Liver (tissue), 9 donors: ENCODE data around the gene NCOR1. TPM values are rescaled to one million over a fixed set of nuclear protein-coding genes. Genes with fewer than 3 reads are reported as not detected.

Source experiments
- DNase-seq: peaks from one replicate; pipeline ENCODE4 v3.0.0-alpha.2; 2017; ENCODE audit warnings: low spot score
- H3K27ac ChIP-seq, 2 donors: one replicate each; pipeline ENCODE4 v1.7.0; 2013; ENCODE audit warnings: inconsistent platforms in 2 of 2, low read length in 2 of 2, control low read depth in 1 of 2, low read depth in 1 of 2, mild to moderate bottlenecking in 1 of 2
- H3K27me3 ChIP-seq, 4 donors: one replicate each; pipeline versions ENCODE4 v1.6.1 to v1.7.0; 2013; ENCODE audit warnings: low read length in 3 of 4, inconsistent platforms in 1 of 4, mild to moderate bottlenecking in 1 of 4, moderate library complexity in 1 of 4; ENCODE audit not compliant: control insufficient read depth in 4 of 4, insufficient read depth in 4 of 4
- H3K36me3 ChIP-seq, 4 donors: one replicate each; pipeline versions ENCODE4 v1.6.1 to v1.7.0; 2013; ENCODE audit warnings: low read length in 3 of 4, mild to moderate bottlenecking in 3 of 4, low read depth in 1 of 4, moderate library complexity in 1 of 4; ENCODE audit not compliant: control insufficient read depth in 4 of 4, insufficient read depth in 3 of 4
- H3K4me1 ChIP-seq, 4 donors: one replicate each; pipeline versions ENCODE4 v1.6.1 to v1.7.0; 2013; ENCODE audit warnings: low read length in 3 of 4, mild to moderate bottlenecking in 3 of 4, moderate library complexity in 1 of 4; ENCODE audit not compliant: control insufficient read depth in 4 of 4, insufficient read depth in 4 of 4
- H3K4me3 ChIP-seq, 3 donors: one replicate each; pipeline versions ENCODE4 v1.6.1 to v1.7.0; 2013; ENCODE audit warnings: low read length in 3 of 3, control low read depth in 1 of 3, low read depth in 1 of 3, mild to moderate bottlenecking in 1 of 3
- H3K9ac ChIP-seq, 2 donors: one replicate each; pipeline ENCODE4 v1.7.0; 2013; ENCODE audit warnings: low read length in 2 of 2, mild to moderate bottlenecking in 2 of 2, moderate library complexity in 2 of 2, control low read depth in 1 of 2, low read depth in 1 of 2
- H3K9me3 ChIP-seq, 4 donors: one replicate each; pipeline versions ENCODE4 v1.6.1 to v1.7.0; 2013; ENCODE audit warnings: low read length in 3 of 4; ENCODE audit not compliant: control insufficient read depth in 4 of 4
- EGR1 ChIP-seq, 2 donors: IDR thresholded peaks; 2 replicates each; pipeline ENCODE4 v1.6.1; 2016 to 2018; ENCODE audit warnings: antibody characterized with exemption in 2 of 2, low read depth in 2 of 2
- FOXA1 ChIP-seq: IDR thresholded peaks from 2 replicates; pipeline ENCODE4 v1.6.1; 2016; ENCODE audit warnings: antibody characterized with exemption
- FOXA2 ChIP-seq: IDR thresholded peaks from 2 replicates; pipeline ENCODE4 v1.6.1; 2016; ENCODE audit warnings: antibody characterized with exemption
- GABPA ChIP-seq, 2 donors: IDR thresholded peaks in 1 of 2; conservative IDR thresholded peaks in 1 of 2; 2 replicates each; pipeline ENCODE4 v1.6.1; 2016; ENCODE audit warnings: antibody characterized with exemption in 2 of 2, mild to moderate bottlenecking in 1 of 2, moderate library complexity in 1 of 2
- HNF4A ChIP-seq, 2 donors: conservative IDR thresholded peaks; 2 replicates each; pipeline ENCODE4 v1.6.1; 2016; ENCODE audit warnings: antibody characterized with exemption in 2 of 2, mild to moderate bottlenecking in 2 of 2
- HNF4G ChIP-seq: IDR thresholded peaks from 2 replicates; pipeline ENCODE4 v1.6.1; 2016; ENCODE audit warnings: antibody characterized with exemption
- JUND ChIP-seq, 2 donors: IDR thresholded peaks; 2 replicates each; pipeline ENCODE4 v1.6.1; 2016; ENCODE audit warnings: antibody characterized with exemption in 2 of 2
- RAD21 ChIP-seq, 2 donors: IDR thresholded peaks; 2 replicates each; pipeline ENCODE4 v1.6.1; 2016; ENCODE audit warnings: antibody characterized with exemption in 2 of 2, mild to moderate bottlenecking in 2 of 2
- RXRA ChIP-seq, 2 donors: IDR thresholded peaks; 2 replicates each; pipeline ENCODE4 v1.6.1; 2017 to 2018; ENCODE audit warnings: antibody characterized with exemption in 2 of 2, mild to moderate bottlenecking in 1 of 2
- SP1 ChIP-seq: IDR thresholded peaks from 2 replicates; pipeline ENCODE4 v1.6.1; 2018; ENCODE audit warnings: antibody characterized with exemption, mild to moderate bottlenecking
- TAF1 ChIP-seq: conservative IDR thresholded peaks from 2 replicates; pipeline ENCODE4 v1.6.1; 2016; ENCODE audit warnings: antibody characterized with exemption, mild to moderate bottlenecking
- YY1 ChIP-seq: IDR thresholded peaks from 2 replicates; pipeline ENCODE4 v1.6.1; 2016; ENCODE audit warnings: antibody characterized with exemption, mild to moderate bottlenecking
- WGBS: extraction: QIAGEN DNeasy Blood & Tissue Kit; methylation state at CpG from one replicate; pipeline ENCODE4 v1.1.7; 2013; 5-methylcytosine and 5-hydroxymethylcytosine counted together
- polyA plus RNA-seq, 2 donors: library from polyadenylated mRNA; stranded (reverse) in 1 of 2; unstranded in 1 of 2; fragments of 200-250 nt in 1 of 2; fragments of >200 nt in 1 of 2; fragmentation: Nextera tagmentation in 1 of 2; extraction: Ambion mirVana in 1 of 2; gene quantifications; one replicate each; pipeline versions ENCODE4 v1.2.1 to v1.2.3, GENCODE V29; 2013 to 2015
- total RNA-seq, 2 donors: library from RNA; depleted of rRNA; stranded (reverse); fragments of >200 nt; gene quantifications; one replicate each; pipeline ENCODE4 v1.2.3, GENCODE V29; 2014
- TF ChIP-seq, protein P1 (sequence below): fragments of 150-350 bp; IDR thresholded peaks from 2 replicates; pipeline ENCODE4 v1.5.1; 2017; ENCODE audit warnings: improper control_type of control experiment, low read depth, low read length; ENCODE audit not compliant: missing input control
- TF ChIP-seq, protein P2 (sequence below): IDR thresholded peaks from 2 replicates; pipeline ENCODE4 v1.6.1; 2016; ENCODE audit warnings: antibody characterized with exemption
- TF ChIP-seq, protein P3 (sequence below): IDR thresholded peaks from 2 replicates; pipeline ENCODE4 v1.6.1; 2016; ENCODE audit warnings: antibody characterized with exemption, mild to moderate bottlenecking
- TF ChIP-seq, protein P4 (sequence below): IDR thresholded peaks from 2 replicates; pipeline ENCODE4 v1.6.1; 2016; ENCODE audit warnings: antibody characterized with exemption
- TF ChIP-seq, protein P5 (sequence below): IDR thresholded peaks from 2 replicates; pipeline ENCODE4 v1.6.1; 2016; ENCODE audit warnings: antibody characterized with exemption
- donor health status: healthy.
- donor health status: healthy.
- donor health status: healthy.
- donor health status: healthy.
- donor health status: healthy.

The NCOR1 gene
- total and polyA plus RNA-seq, 4 donors = 23.6 to 94.8 (median 77.0) TPM

DNA sequence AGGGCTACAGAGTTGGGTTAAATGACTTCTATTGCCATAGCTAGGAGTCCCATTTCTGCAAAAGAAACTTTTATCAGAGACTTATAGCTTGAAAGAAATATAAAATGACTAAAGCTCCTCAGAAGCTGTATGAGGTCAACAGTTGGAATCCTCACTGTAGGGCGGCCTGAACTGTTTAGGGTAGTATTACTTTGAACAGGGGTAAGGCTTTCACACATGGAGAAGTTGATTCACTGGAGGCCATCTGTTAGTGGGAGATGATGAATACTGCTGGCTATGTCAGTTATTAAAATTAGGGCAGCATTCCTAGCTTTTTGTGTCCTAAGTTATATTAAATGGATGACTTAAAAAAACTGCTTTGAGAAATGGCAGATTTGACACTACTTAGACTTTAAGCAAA is 209.7 kb downstream of the NCOR1 start:
- Histone ChIP-seq H3K4me3 (no peak overlapping the region), H3K36me3 (peaks cover 7 to 73% (median 62%) of the 10 kb centered on the region in 4 donors), H3K27ac (no peak overlapping the region), H3K4me1 (peaks cover 3 to 7% (median 6%) of the 10 kb centered on the region in 4 donors), H3K9me3 (no peaks in the 10 kb centered on the region), H3K9ac (no peak overlapping the region), H3K27me3 (no peaks in the 10 kb centered on the region)
- no peak for TF ChIP-seq HNF4G
- TF ChIP-seq, protein P1, sequence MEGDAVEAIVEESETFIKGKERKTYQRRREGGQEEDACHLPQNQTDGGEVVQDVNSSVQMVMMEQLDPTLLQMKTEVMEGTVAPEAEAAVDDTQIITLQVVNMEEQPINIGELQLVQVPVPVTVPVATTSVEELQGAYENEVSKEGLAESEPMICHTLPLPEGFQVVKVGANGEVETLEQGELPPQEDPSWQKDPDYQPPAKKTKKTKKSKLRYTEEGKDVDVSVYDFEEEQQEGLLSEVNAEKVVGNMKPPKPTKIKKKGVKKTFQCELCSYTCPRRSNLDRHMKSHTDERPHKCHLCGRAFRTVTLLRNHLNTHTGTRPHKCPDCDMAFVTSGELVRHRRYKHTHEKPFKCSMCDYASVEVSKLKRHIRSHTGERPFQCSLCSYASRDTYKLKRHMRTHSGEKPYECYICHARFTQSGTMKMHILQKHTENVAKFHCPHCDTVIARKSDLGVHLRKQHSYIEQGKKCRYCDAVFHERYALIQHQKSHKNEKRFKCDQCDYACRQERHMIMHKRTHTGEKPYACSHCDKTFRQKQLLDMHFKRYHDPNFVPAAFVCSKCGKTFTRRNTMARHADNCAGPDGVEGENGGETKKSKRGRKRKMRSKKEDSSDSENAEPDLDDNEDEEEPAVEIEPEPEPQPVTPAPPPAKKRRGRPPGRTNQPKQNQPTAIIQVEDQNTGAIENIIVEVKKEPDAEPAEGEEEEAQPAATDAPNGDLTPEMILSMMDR = no peak
- TF ChIP-seq, protein P2, sequence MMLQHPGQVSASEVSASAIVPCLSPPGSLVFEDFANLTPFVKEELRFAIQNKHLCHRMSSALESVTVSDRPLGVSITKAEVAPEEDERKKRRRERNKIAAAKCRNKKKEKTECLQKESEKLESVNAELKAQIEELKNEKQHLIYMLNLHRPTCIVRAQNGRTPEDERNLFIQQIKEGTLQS = no peak
- TF ChIP-seq, protein P3, sequence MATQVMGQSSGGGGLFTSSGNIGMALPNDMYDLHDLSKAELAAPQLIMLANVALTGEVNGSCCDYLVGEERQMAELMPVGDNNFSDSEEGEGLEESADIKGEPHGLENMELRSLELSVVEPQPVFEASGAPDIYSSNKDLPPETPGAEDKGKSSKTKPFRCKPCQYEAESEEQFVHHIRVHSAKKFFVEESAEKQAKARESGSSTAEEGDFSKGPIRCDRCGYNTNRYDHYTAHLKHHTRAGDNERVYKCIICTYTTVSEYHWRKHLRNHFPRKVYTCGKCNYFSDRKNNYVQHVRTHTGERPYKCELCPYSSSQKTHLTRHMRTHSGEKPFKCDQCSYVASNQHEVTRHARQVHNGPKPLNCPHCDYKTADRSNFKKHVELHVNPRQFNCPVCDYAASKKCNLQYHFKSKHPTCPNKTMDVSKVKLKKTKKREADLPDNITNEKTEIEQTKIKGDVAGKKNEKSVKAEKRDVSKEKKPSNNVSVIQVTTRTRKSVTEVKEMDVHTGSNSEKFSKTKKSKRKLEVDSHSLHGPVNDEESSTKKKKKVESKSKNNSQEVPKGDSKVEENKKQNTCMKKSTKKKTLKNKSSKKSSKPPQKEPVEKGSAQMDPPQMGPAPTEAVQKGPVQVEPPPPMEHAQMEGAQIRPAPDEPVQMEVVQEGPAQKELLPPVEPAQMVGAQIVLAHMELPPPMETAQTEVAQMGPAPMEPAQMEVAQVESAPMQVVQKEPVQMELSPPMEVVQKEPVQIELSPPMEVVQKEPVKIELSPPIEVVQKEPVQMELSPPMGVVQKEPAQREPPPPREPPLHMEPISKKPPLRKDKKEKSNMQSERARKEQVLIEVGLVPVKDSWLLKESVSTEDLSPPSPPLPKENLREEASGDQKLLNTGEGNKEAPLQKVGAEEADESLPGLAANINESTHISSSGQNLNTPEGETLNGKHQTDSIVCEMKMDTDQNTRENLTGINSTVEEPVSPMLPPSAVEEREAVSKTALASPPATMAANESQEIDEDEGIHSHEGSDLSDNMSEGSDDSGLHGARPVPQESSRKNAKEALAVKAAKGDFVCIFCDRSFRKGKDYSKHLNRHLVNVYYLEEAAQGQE = no peak
- no peak for TF ChIP-seq JUND (IDR thresholded peaks at IDR 0.05)
- TF ChIP-seq, protein P4, sequence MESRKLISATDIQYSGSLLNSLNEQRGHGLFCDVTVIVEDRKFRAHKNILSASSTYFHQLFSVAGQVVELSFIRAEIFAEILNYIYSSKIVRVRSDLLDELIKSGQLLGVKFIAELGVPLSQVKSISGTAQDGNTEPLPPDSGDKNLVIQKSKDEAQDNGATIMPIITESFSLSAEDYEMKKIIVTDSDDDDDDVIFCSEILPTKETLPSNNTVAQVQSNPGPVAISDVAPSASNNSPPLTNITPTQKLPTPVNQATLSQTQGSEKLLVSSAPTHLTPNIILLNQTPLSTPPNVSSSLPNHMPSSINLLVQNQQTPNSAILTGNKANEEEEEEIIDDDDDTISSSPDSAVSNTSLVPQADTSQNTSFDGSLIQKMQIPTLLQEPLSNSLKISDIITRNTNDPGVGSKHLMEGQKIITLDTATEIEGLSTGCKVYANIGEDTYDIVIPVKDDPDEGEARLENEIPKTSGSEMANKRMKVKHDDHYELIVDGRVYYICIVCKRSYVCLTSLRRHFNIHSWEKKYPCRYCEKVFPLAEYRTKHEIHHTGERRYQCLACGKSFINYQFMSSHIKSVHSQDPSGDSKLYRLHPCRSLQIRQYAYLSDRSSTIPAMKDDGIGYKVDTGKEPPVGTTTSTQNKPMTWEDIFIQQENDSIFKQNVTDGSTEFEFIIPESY = no peak
- no peak for TF ChIP-seq FOXA1
- no peak for TF ChIP-seq RAD21 (IDR thresholded peaks at IDR 0.05)
- no peak for TF ChIP-seq YY1
- TF ChIP-seq GABPA (IDR thresholded peaks at IDR 0.05 in 1 of 2, conservative IDR thresholded peaks at IDR 0.05 in 1 of 2) = no peak
- TF ChIP-seq, protein P5, sequence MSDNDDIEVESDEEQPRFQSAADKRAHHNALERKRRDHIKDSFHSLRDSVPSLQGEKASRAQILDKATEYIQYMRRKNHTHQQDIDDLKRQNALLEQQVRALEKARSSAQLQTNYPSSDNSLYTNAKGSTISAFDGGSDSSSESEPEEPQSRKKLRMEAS = no peak
- no peak for TF ChIP-seq HNF4A (conservative IDR thresholded peaks at IDR 0.05)
- TF ChIP-seq EGR1 (IDR thresholded peaks at IDR 0.05; ENCODE audit: low read depth in 2 of 2) = no peak
- TF ChIP-seq FOXA2 = no peak
- TF ChIP-seq SP1 = no peak
- TF ChIP-seq TAF1 = no peak
- no peak for TF ChIP-seq RXRA (IDR thresholded peaks at IDR 0.05)
- 100% methylated on average over 1 of the region's 1 CpG for WGBS
- DNase-seq = no peak
